T-helper 2 cell treated with Interferon-gamma antibody and Interleukin-4, amounts not matched to agents 100 ng/mL and 5 ng/mL, for 36 hours (primary cell): ENCODE results near the gene PTPN21. TPM values are rescaled to one million over a fixed set of nuclear protein-coding genes. Genes with fewer than 3 reads are reported as not detected.

Experiments
- intact Hi-C: fragments of 100-400 bp; cut with micrococcal nuclease; formaldehyde crosslinking; loops from one replicate; pipeline ENCODE4 v1.15.1; 2023
- total RNA-seq: library from RNA; stranded (reverse); gene quantifications from 2 replicates; pipeline ENCODE4 v1.2.3, GENCODE V29; 2022

The PTPN21 gene
- total RNA-seq, 1 donor from 2014 or later, result 0.23 TPM

DNA sequence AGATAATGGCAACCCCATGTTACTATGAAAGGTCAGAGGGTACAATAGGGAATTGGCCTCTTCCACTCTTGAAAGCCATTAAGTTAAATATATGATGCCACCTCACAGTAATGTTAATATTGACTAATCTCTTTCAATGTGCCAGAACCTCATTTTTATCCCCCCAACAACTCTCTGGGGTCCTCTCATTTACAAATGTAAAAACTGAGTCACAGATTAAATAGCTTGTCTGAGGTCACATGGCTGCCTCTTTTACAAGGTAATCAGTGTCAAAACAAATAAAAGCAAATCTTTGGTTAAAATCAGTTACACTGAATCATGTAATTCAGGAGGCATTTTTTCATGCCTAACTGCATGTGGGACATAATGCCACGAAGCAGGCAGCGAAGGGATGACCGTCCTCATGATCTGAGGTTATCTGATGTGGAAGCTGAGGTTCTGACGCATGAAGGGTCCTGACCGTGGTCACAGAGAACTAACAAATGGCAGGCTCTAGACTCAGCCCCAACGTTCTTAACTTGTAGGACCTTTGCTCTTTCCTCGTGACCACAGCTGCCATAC lies 78.5 kb downstream of the PTPN21 start:
- intact Hi-C loops, result no loop called here

DNA sequence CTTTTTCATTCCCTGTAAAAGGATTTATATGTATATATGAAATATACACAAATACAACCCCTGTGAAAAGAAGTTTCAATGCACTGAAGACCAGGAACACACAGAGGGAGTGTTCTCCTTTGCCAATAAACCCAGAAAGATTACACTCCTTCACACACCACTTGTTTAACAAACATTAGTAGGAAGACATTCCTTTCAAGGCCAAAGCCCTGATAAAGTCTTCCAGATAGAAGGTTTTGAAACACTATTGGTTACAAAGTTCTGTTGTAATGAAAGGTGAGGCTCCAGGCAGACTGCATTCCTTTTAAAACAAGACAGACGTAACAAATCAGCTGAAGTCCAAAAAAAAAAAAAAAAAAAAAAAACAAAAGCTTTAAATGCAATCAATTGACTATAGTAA lies 81.0 kb downstream of the PTPN21 start:
- intact Hi-C loops, result no loop called here

- intact Hi-C loops, result no loop called here
These were observed 84.0 kb downstream of the PTPN21 start for GRCh38 chr14:88470542-88471440.

DNA sequence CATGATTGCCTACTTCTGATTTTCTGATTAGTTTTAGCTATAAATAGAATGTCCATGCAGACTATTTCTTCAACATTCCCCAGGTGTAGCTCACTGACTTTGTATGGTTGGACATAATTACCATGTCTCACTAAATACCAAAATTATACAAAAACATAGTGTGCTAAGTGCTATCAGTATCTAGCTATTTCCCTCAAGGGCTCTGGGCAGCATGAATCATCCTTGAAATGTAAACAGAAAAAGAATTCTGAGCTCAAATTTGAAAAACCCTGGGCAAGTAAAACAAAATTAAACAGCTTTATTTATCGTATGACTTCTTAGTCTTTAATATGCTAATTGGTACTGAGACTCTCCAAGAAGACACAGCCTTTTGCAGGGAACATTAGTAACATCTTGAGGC lies 86.4 kb downstream of the PTPN21 start:
- intact Hi-C loops, result no loop called here

DNA sequence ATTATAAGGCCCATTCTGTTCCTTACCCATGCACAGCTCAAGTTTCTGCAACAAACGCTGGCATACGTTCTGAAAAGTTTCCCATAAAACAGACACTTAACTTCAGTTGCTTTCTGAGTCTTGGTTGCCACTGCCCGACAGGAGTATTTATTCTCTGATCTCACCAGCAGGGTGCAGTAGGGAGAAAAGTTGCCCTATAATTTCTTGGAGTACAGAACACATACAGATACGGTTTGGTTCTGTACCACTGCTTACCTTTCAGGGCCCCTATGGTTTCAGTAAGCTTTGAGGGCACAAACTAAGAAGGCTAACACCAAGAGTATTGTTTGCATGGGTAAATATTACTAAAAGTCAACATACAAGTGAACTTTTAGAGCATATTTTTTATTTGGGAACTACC lies 91.5 kb downstream of the PTPN21 start:
- intact Hi-C loops, result no loop called here

DNA sequence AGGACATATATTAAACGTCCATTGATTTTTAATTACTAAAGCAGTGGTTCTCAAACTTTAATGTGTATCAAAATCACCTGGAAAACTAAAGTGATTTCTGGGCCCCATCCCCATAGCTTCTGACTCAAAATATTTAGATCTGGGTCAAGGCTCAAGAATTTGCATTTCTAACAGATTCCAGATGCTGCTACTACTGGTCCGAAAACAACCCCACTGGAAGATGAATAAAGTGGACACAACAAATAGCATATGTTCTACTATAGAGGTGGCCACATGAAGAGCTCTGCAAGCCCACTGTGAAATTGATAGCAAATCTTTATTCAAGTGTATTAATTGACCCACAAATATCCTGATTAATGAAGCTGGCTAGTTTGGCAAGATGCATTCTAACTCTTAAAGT lies 99.9 kb downstream of the PTPN21 start:
- intact Hi-C loops, result no loop called here

DNA sequence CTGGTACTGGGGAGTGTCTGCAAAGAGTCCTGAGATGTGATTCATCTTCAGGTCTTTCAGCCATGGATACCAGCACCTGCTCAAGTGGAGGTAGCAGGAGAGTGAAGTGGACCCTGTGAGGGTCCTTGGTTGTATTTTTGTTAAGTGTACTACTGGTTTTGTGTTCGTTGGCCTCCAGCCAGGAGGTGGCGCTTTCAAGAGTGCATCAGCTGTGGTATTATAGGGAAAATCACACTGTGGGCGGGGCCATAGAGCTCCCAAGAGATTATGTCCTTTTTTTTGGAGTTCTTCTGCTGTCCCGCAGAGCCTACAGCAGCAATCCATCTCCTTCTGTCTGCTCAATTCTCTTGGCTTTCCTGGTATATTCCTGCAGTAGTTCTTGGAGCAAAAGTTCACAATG lies 102.6 kb downstream of the PTPN21 start:
- intact Hi-C loops, result no loop called here

GRCh38 chr14:88439088-88439487 lies 115.7 kb downstream of the PTPN21 start:
- intact Hi-C loops, result no loop called here

DNA sequence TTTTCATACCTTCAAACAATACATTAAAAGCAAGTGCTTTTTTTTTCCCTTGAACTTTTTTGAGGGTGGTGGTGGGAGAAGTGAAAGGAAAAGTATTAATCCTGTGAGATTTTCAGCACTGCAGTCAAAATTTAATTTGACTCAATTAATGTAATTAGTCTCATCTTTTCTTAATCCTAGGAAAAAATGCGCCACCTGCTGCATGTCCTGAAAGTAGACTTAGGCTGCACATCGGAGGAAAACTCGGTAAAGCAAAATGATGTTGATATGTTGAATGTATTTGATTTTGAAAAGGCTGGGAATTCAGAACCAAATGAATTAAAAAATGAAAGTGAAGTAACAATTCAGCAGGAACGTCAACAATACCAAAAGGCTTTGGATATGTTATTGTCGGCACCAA lies 117.1 kb downstream of the PTPN21 start:
- intact Hi-C loops, result no loop called here

DNA sequence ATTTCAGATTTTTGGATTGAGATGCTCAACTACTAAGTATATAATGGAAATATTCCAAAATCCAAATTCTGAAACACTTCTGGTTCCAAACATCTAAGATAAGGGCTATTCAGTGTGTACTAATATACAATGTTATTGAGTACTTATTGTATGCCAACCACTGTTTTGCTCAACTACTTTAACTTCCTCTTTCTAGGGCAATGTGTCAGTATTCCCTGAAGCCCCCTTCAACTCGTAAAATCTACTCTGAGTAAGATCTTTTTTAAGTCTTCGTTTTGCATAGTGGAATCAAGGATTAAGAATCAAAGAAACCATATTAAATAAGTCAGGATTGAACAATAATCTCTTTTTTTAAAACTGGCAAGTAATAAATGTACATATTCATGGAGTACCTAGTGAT lies 123.8 kb downstream of the PTPN21 start:
- intact Hi-C loops, result no loop called here

- intact Hi-C loops, result no loop called here
These were observed 128.5 kb downstream of the PTPN21 start for GRCh38 chr14:88426271-88426670.

DNA sequence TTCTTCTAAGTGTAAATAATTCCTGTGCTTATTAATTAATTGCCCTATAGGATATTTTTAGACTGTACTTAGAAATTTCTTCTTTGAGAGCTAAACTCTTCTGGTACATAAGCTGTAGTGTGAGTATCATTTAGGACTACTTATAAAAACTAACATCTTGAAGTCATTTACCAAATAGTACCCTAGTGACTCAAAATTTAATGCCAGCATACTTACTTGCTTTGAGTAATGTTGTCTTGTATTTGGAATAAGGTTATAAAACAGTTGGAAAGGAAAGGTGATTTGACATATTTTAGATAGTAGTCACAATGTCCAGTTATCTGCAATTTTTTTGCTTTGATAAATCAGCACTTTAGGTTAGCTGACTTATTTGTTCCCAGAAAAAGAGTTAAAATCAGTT lies 130.2 kb downstream of the PTPN21 start:
- intact Hi-C loops, result no loop called here

DNA sequence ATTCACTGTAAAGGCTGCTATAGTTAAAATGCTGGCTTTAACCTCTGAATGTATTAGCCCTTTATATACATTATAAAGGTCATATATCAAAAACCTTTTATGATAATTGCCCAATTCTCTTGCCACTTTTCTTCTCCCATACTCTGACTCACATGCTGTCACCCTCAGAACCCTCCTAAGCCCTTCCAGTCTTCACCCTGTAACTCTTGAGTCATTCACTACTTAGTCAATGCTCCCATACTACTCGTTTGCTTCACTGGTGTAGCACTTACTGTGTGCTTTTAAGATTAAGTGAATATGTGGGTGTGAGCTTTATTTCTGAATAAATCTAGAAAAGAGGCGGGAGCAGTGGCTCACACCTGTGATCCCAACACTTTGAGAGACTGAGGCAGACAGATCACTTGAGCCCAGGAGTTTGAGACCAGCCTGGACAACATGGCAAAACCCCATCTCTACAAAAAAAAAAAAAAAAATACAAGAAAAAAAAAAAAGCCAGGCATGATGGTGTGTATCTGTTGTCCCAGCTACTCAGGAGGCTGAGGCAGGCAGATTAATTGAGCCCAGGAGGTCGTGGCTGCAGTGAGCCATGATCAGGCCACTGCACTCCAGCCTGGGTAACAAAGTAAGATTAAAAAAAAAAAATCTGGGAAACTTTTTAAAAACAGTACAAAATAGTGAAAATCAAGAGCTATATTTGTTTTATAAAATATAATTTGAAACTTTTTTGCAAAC lies 131.7 kb downstream of the PTPN21 start:
- intact Hi-C loops, result no loop called here

- intact Hi-C loops, result no loop called here
These were observed 132.8 kb downstream of the PTPN21 start for GRCh38 chr14:88422047-88422446.

DNA sequence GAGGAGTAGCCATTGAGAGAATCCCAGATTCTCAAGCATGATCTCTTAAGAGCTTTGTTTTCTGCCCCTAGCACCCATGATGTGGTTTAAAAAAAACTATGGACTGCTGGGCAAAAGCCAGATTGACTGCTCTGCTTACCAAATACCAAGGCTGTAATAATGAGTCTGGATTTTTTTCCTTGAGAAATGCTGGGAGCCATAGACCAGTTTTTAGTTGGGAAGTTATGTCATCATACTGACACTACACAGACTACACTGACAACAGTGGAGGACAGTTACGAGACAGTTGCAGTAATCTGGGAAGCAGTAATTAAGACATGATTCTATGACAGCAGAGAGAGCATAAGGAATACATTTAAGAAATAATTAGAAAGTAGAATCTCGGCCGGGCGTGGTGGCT lies 133.5 kb downstream of the PTPN21 start:
- intact Hi-C loops, result no loop called here

DNA sequence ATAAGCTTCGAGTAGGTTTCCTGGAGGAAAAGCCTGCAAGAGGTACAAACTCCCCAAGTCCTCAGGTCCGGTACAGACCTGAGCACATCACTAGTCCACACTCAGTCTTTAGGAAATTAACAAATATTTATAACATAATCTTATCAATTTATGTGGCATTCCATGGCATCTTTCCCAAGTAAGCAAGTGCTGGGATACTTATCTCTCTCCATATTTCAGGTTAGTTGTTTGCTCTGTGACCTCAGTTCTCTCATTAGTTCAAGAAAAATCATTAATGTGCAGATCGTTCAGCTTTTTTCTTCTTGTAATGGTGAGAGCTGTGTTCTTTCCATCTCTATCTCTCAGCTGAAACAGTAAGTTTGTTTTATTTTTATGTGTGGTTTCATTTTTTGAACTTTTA lies 134.6 kb downstream of the PTPN21 start:
- intact Hi-C loops, result no loop called here

GRCh38 chr14:88417594-88417993 lies 137.2 kb downstream of the PTPN21 start:
- intact Hi-C loops, result no loop called here

Other genes with a start within 250 kb of the PTPN21 start
- not detected in 2 replicates for gene KCNK10, start 231.7 kb downstream of the PTPN21 start, total RNA-seq
- 2.9 and 3.5 TPM in 2 replicates for gene SPATA7, start 169.3 kb downstream of the PTPN21 start, total RNA-seq
- 37.8 and 41.2 TPM in 2 replicates for gene ZC3H14, start 8.0 kb upstream of the PTPN21 start, total RNA-seq
- 1.2 and 1.5 TPM in 2 replicates for gene EML5, start 237.9 kb upstream of the PTPN21 start, total RNA-seq